GM12875 (cell line): Measurements from ENCODE around the gene ARHGEF6.

ENCODE experiments used
- H3K4me3 ChIP-seq: one replicate; pipeline ENCODE4 v1.5.1; 2011; ENCODE audit warnings: low read depth, low read length, control low read depth
- CTCF ChIP-seq: IDR thresholded peaks from 2 replicates; pipeline ENCODE4 v1.5.1; 2011; ENCODE audit warnings: low read depth, mild to moderate bottlenecking, control low read depth, inconsistent platforms, low read length, moderate library complexity, borderline replicate concordance; ENCODE audit not compliant: insufficient read depth

ARHGEF6 gene

GRCh38 chrX:136660896-136661295 lies 119.8 kb downstream of the ARHGEF6 start:
- no peak for TF ChIP-seq CTCF
- H3K4me3 ChIP-seq: no peak overlapping the region

GRCh38 chrX:136659174-136659573 lies 121.6 kb downstream of the ARHGEF6 start:
- no peak overlapping the region for H3K4me3 ChIP-seq
- TF ChIP-seq CTCF: no peak

- no peak overlapping the region for H3K4me3 ChIP-seq
- no peak for TF ChIP-seq CTCF
These were observed 122.6 kb downstream of the ARHGEF6 start for GRCh38 chrX:136658151-136658550.

- H3K4me3 ChIP-seq: no peak overlapping the region
- no peak for TF ChIP-seq CTCF
These were observed 124.3 kb downstream of the ARHGEF6 start for GRCh38 chrX:136656361-136656964.

GRCh38 chrX:136652822-136653723 lies 127.7 kb downstream of the ARHGEF6 start:
- no peak overlapping the region for H3K4me3 ChIP-seq
- no peak for TF ChIP-seq CTCF

- TF ChIP-seq CTCF: no peak
- no peak overlapping the region for H3K4me3 ChIP-seq
These were observed 129.9 kb downstream of the ARHGEF6 start for GRCh38 chrX:136650811-136651210.
